ENCODE data around the gene SLC29A2.

Gene SLC29A2

GRCh38 chr11:66371627-66372415, at the start of gene SLC29A2:
TSS of gene SLC29A2 (minus strand) at chr11:66371760. CDS start at chr11:66371591, 169 bp downstream.
- no peak for DNase-seq
- no peaks in the 10 kb centered on the region for H3K9me2 ChIP-seq (replicated peaks; ENCODE audit: insufficient read depth, low read length)
- peak within 1 kb of the TSS; percentile 84; the same call in 1 of the 2 replicates for H3K4me2 ChIP-seq (ENCODE audit: low read depth, low read length)
- no peak for TF ChIP-seq EZH2 (optimal IDR thresholded peaks at IDR 0.05; ENCODE audit: low read depth, low read length)
- no peak for TF ChIP-seq CTCF (IDR thresholded peaks at IDR 0.05; ENCODE audit: low read length)
- no peak for TF ChIP-seq EZH2phosphoT487 (IDR thresholded peaks at IDR 0.05; ENCODE audit: low read length)
- H3F3A ChIP-seq (ENCODE audit: insufficient read depth, low read length), result no peaks in the 10 kb centered on the region
- H3K4me1 ChIP-seq (ENCODE audit: low read length), result no peaks in the 10 kb centered on the region
- H3K9me3 ChIP-seq (replicated peaks; ENCODE audit: insufficient read depth, low read length), result no peaks in the 10 kb centered on the region
- H3K27me3 ChIP-seq (replicated peaks; ENCODE audit: insufficient read depth, low read length), result peaks cover 85% of the 10 kb centered on the region
- no peak within 1 kb of the TSS for H3K27ac ChIP-seq (ENCODE audit: low read length)
- H2AFZ ChIP-seq (ENCODE audit: low read length), result peak within 1 kb of the TSS; percentile 63; the same call in 1 of the 2 replicates
- peak within 1 kb of the TSS; percentile 57 for H3K4me3 ChIP-seq (ENCODE audit: low read length)
- no peaks in the 10 kb centered on the region for H3K79me2 ChIP-seq (ENCODE audit: low read length)
- H3K36me3 ChIP-seq (replicated peaks; ENCODE audit: insufficient read depth, low read length), result no peaks in the 10 kb centered on the region
- no peak within 1 kb of the TSS for H3K9ac ChIP-seq (ENCODE audit: low read length)
- no peaks in the 10 kb centered on the region for H4K20me1 ChIP-seq (ENCODE audit: insufficient read depth, low read length)

GRCh38 chr11:66420671-66421476, 49.3 kb upstream of the SLC29A2 start, which contains the start of gene NPAS4:
TSS of gene NPAS4 (plus strand) at chr11:66421035. CDS start at chr11:66421180, 145 bp downstream.
- H3K9me3 ChIP-seq (replicated peaks; ENCODE audit: insufficient read depth, low read length), result no peaks in the 10 kb centered on the region
- H3F3A ChIP-seq (ENCODE audit: insufficient read depth, low read length), result peaks cover 10% of the 10 kb centered on the region
- H3K79me2 ChIP-seq (ENCODE audit: low read length), result no peaks in the 10 kb centered on the region
- H3K4me1 ChIP-seq (ENCODE audit: low read length), result no peaks in the 10 kb centered on the region
- H3K4me3 ChIP-seq (ENCODE audit: low read length), result no peak within 1 kb of the TSS
- H3K9me2 ChIP-seq (replicated peaks; ENCODE audit: insufficient read depth, low read length), result no peaks in the 10 kb centered on the region
- no peak within 1 kb of the TSS for H3K27ac ChIP-seq (ENCODE audit: low read length)
- no peak within 1 kb of the TSS for H3K9ac ChIP-seq (ENCODE audit: low read length)
- peaks cover 19% of the 10 kb centered on the region for H3K27me3 ChIP-seq (replicated peaks; ENCODE audit: insufficient read depth, low read length)
- H3K4me2 ChIP-seq (ENCODE audit: low read depth, low read length), result no peak within 1 kb of the TSS
- no peak within 1 kb of the TSS for H2AFZ ChIP-seq (ENCODE audit: low read length)
- no peak for TF ChIP-seq CTCF (IDR thresholded peaks at IDR 0.05; ENCODE audit: low read length)
- TF ChIP-seq EZH2phosphoT487 (IDR thresholded peaks at IDR 0.05; ENCODE audit: low read length), result no peak
- TF ChIP-seq EZH2 (optimal IDR thresholded peaks at IDR 0.05; ENCODE audit: low read depth, low read length), result no peak
- 0 out of 2 replicates have a peak, but pooled peaks cover 3% of the 10 kb centered on the region for H4K20me1 ChIP-seq (ENCODE audit: insufficient read depth, low read length)
- no peak for DNase-seq
- no peaks in the 10 kb centered on the region for H3K36me3 ChIP-seq (replicated peaks; ENCODE audit: insufficient read depth, low read length)

GRCh38 chr11:66419825-66420224, 48.3 kb upstream of the SLC29A2 start:
- Histone ChIP-seq H4K20me1 (ENCODE audit: insufficient read depth, low read length) (0 out of 2 replicates have a peak, but pooled peaks cover 3% of the 10 kb centered on the region), H3K9me3 (replicated peaks; ENCODE audit: insufficient read depth, low read length) (no peaks in the 10 kb centered on the region), H3F3A (ENCODE audit: insufficient read depth, low read length) (peaks cover 10% of the 10 kb centered on the region), H3K79me2 (ENCODE audit: low read length) (no peaks in the 10 kb centered on the region), H3K9ac (ENCODE audit: low read length) (no peak overlapping the region), H3K4me1 (ENCODE audit: low read length) (no peaks in the 10 kb centered on the region), H3K36me3 (replicated peaks; ENCODE audit: insufficient read depth, low read length) (no peaks in the 10 kb centered on the region), H2AFZ (ENCODE audit: low read length) (no peak overlapping the region), H3K27me3 (replicated peaks; ENCODE audit: insufficient read depth, low read length) (peaks cover 28% of the 10 kb centered on the region), H3K4me2 (ENCODE audit: low read depth, low read length) (no peak overlapping the region), H3K4me3 (ENCODE audit: low read length) (no peak overlapping the region), H3K9me2 (replicated peaks; ENCODE audit: insufficient read depth, low read length) (no peaks in the 10 kb centered on the region), H3K27ac (ENCODE audit: low read length) (no peak overlapping the region)
- TF ChIP-seq CTCF (IDR thresholded peaks at IDR 0.05; ENCODE audit: low read length), result no peak
- TF ChIP-seq EZH2phosphoT487 (IDR thresholded peaks at IDR 0.05; ENCODE audit: low read length), result no peak
- no peak for TF ChIP-seq EZH2 (optimal IDR thresholded peaks at IDR 0.05; ENCODE audit: low read depth, low read length)
- no peak for DNase-seq
